GM10266 (cell line): ENCODE data around the gene KLF13.

ENCODE experiments used
- DNase-seq: peaks from one replicate; pipeline ENCODE4 v3.0.0; 2012; ENCODE audit errors: extremely low spot score
- TF ChIP-seq, protein P1 (sequence below): IDR thresholded peaks from 2 replicates; pipeline ENCODE4 v1.5.1; 2012; ENCODE audit warnings: mild to moderate bottlenecking, low read depth; ENCODE audit not compliant: control insufficient read depth, insufficient read depth; ENCODE audit errors: missing control alignments

Gene KLF13

GRCh38 chr15:31326156-31326874 is at the start of gene KLF13:
KLF13 (plus strand) TSS chr15:31326835; CDS start chr15:31327213, 378 bp downstream.
- TF ChIP-seq, protein P1, sequence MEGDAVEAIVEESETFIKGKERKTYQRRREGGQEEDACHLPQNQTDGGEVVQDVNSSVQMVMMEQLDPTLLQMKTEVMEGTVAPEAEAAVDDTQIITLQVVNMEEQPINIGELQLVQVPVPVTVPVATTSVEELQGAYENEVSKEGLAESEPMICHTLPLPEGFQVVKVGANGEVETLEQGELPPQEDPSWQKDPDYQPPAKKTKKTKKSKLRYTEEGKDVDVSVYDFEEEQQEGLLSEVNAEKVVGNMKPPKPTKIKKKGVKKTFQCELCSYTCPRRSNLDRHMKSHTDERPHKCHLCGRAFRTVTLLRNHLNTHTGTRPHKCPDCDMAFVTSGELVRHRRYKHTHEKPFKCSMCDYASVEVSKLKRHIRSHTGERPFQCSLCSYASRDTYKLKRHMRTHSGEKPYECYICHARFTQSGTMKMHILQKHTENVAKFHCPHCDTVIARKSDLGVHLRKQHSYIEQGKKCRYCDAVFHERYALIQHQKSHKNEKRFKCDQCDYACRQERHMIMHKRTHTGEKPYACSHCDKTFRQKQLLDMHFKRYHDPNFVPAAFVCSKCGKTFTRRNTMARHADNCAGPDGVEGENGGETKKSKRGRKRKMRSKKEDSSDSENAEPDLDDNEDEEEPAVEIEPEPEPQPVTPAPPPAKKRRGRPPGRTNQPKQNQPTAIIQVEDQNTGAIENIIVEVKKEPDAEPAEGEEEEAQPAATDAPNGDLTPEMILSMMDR: no peak
- DNase-seq: peak; percentile 100

- TF ChIP-seq, protein P1: no peak
- DNase-seq: no peak
Measured at GRCh38 chr15:31277335-31278060, 49.1 kb upstream of the KLF13 start.

DNA sequence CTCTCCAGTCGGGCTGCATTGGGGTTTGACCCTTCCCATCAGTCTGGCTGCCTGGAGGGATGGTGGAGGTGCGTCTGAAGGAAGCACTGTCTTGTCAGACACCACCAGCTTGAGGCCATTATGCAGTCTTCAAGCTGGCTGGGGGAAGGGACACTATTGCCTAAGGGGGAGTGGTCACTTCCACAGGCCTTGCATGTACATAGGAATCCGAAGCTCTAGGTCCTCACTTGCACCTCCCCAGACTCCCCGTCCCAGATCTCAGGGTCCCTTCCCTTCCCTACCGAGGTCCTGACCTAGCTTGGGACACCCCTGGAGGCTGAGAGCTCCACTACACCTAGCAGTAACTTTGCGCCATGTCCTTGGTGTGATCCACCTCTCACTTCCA is 48.6 kb upstream of the KLF13 start:
- DNase-seq: no peak
- TF ChIP-seq, protein P1: no peak

DNA sequence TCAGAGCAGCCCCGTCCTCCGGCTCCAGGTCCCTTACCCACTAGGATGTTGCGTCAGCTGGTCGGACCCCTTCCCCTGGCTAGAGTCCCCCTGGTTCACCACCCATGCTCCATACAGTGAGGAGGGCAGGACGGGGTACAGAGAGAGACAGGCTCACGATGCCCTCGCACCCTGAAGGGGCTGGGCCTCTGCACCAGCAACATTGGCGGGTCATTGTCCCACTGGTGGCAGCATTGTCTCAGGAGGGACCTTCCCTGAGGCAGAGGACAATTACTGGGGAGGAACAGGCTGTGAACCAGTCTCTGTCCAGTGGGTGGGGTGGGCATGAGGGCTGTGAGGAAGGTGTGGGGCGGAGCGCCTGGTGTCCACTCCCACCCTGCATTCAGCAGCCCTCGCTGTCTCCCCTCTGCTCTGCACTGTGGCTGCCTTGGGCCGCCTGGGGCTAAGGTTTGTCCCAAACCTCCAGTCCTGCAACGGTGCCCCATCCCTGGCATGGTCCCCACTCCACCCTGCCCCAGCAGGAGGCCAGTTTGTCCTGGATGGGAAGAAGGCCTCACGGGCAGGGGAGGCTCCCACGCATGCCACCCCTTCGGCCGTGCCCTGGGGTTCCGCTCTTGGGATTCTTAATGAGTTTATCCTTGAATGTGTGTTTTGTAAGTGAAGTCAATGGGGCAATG is 48.0 kb upstream of the KLF13 start:
- TF ChIP-seq, protein P1: no peak
- no peak for DNase-seq

GRCh38 chr15:31279221-31280045 is 47.2 kb upstream of the KLF13 start:
- no peak for DNase-seq
- TF ChIP-seq, protein P1: no peak

DNA sequence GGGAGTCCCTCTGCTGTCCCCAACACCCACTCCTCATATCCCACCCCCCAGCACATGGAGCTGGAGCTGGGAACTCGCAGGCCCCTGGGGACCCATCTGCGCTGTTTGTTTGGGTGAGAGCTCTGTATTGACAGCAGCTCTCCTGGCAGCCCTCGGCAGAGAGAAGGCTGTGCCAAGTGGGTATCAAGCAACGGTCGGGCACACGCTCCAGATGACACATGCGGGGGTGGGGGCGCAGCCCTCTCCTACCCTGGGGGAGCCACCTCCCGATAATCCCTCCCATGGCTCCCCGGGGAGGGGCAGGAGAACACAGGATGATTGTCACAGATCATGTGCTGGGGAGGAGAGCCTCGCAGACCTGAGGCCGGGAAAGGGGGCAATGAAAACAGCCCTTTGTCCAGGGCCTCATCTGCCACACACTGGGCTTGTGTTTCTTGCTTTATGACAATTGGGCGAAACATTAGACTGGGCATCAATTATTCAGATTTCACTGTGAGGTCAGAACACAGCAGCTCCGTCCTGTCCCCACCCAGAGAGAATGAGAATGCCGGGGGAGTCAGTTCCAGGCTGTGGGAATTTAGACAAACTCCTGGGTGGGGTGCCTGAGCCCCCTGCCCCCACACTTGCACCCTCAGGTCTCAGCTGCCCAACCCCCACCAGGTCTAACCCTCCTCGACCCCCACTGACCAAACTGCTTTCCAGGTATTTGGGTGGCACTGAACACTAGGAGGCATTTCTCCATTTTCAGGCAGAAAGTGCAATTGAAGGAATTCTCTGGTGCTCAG is 46.4 kb upstream of the KLF13 start:
- TF ChIP-seq, protein P1: no peak
- no peak for DNase-seq
